Neural cell (in vitro differentiated cells): Measurements from ENCODE around the gene UFD1. TPM values are rescaled to one million over a fixed set of nuclear protein-coding genes. Genes with fewer than 3 reads are reported as not detected.

Source experiments
- H2AFZ ChIP-seq: fragments of 200-600, 300-800 bp; sonication (generic), shearing (Covaris generic); 2 replicates; pipeline ENCODE4 v1.6.0; 2014; ENCODE audit warnings: low read depth, mild to moderate bottlenecking, antibody characterized with exemption, low read length, moderate library complexity
- H3F3A ChIP-seq: fragments of 200-600 bp; shearing (Covaris generic); 2 replicates; pipeline ENCODE4 v1.6.1; 2016; ENCODE audit warnings: mild to moderate bottlenecking, moderate library complexity, mixed read lengths, antibody characterized with exemption, low read length; ENCODE audit not compliant: insufficient read depth, poor library complexity, severe bottlenecking
- H3K27ac ChIP-seq: fragments of 200-600, 300-800 bp; sonication (generic), shearing (Covaris generic); 2 replicates; pipeline ENCODE4 v1.5.1; 2014; ENCODE audit warnings: mild to moderate bottlenecking, low read length, moderate library complexity
- H3K27me3 ChIP-seq: fragments of 300-800, 200-600 bp; sonication (generic), shearing (Covaris generic); 2 replicates; pipeline ENCODE4 v1.6.0; 2014; ENCODE audit warnings: mild to moderate bottlenecking, low read depth, low read length, moderate library complexity; ENCODE audit not compliant: insufficient read depth
- H3K36me3 ChIP-seq: fragments of 300-800, 200-600 bp; sonication (generic), shearing (Covaris generic); 2 replicates; pipeline ENCODE4 v1.5.1; 2014; ENCODE audit warnings: mild to moderate bottlenecking, antibody characterized with exemption, low read length, moderate library complexity; ENCODE audit not compliant: insufficient read depth
- H3K4me2 ChIP-seq: fragments of 300-800, 200-600 bp; sonication (generic), shearing (Covaris generic); 2 replicates; pipeline ENCODE4 v1.6.0; 2014; ENCODE audit warnings: mild to moderate bottlenecking, low read length
- H3K4me3 ChIP-seq: fragments of 300-800, 200-600 bp; sonication (generic), shearing (Covaris generic); 2 replicates; pipeline ENCODE4 v1.5.1; 2014; ENCODE audit warnings: mild to moderate bottlenecking, low read length, moderate library complexity
- H3K79me2 ChIP-seq: fragments of 200-600 bp; shearing (Covaris generic); replicated peaks from 2 replicates; pipeline ENCODE4 v1.6.0; 2014; ENCODE audit warnings: mild to moderate bottlenecking, low read length, moderate library complexity; ENCODE audit not compliant: insufficient read depth
- H3K9ac ChIP-seq: fragments of 300-800, 200-600 bp; sonication (generic), shearing (Covaris generic); 2 replicates; pipeline ENCODE4 v1.6.1; 2016; ENCODE audit warnings: mild to moderate bottlenecking, low read length, mixed read lengths
- H3K9me2 ChIP-seq: fragments of 200-600 bp; shearing (Covaris generic); 2 replicates; pipeline ENCODE4 v1.6.1; 2016; ENCODE audit warnings: mild to moderate bottlenecking, low read length, mixed read lengths; ENCODE audit not compliant: insufficient read depth
- H3K9me3 ChIP-seq: fragments of 200-600, 300-800 bp; sonication (generic), shearing (Covaris generic); 2 replicates; pipeline ENCODE4 v1.6.1; 2016; ENCODE audit warnings: mild to moderate bottlenecking, mixed run types, low read length, moderate library complexity, mixed read lengths
- H4K20me1 ChIP-seq: fragments of 200-600 bp; shearing (Covaris generic); 2 replicates; pipeline ENCODE4 v1.6.1; 2016; ENCODE audit warnings: mild to moderate bottlenecking, mixed run types; ENCODE audit not compliant: insufficient read depth
- EP300 ChIP-seq: fragments of 450-650 bp; conservative IDR thresholded peaks from 2 replicates; pipeline ENCODE4 v1.6.1; 2014; ENCODE audit warnings: antibody characterized with exemption, mild to moderate bottlenecking, moderate library complexity; ENCODE audit not compliant: poor library complexity, severe bottlenecking
- EZH2 ChIP-seq: fragments of 200-600, 300-800 bp; shearing (Covaris generic), sonication (generic); IDR thresholded peaks from 2 replicates; pipeline ENCODE4 v1.6.1; 2014; ENCODE audit warnings: antibody characterized with exemption, low read length, borderline replicate concordance, mild to moderate bottlenecking; ENCODE audit not compliant: insufficient read depth, poor library complexity, severe bottlenecking
- MXI1 ChIP-seq: fragments of 450-650 bp; conservative IDR thresholded peaks from 2 replicates; pipeline ENCODE4 v1.6.1; 2014; ENCODE audit warnings: antibody characterized with exemption, mild to moderate bottlenecking; ENCODE audit not compliant: poor library complexity, severe bottlenecking
- POLR2AphosphoS5 ChIP-seq: IDR thresholded peaks from 2 replicates; pipeline ENCODE4 v1.6.1; 2012
- RAD21 ChIP-seq: fragments of 450-650 bp; conservative IDR thresholded peaks from 2 replicates; pipeline ENCODE4 v1.6.1; 2014; ENCODE audit warnings: antibody characterized with exemption, mild to moderate bottlenecking, moderate library complexity
- REST ChIP-seq: IDR thresholded peaks from 2 replicates; pipeline ENCODE4 v1.6.1; 2012; ENCODE audit warnings: borderline replicate concordance
- SMC3 ChIP-seq: fragments of 450-650 bp; conservative IDR thresholded peaks from 2 replicates; pipeline ENCODE4 v1.6.1; 2014; ENCODE audit warnings: antibody characterized with exemption, mild to moderate bottlenecking, moderate library complexity; ENCODE audit not compliant: poor library complexity
- TAF1 ChIP-seq: IDR thresholded peaks from 2 replicates; pipeline ENCODE4 v1.6.1; 2012; ENCODE audit warnings: low read depth
- polyA plus RNA-seq: library from polyadenylated mRNA; depleted of rRNA; stranded (reverse); fragments of >200 nt; gene quantifications from 2 replicates; pipeline ENCODE4 v1.2.3, GENCODE V29; 2014
- TF ChIP-seq, protein P1 (sequence below): fragments of 450-650 bp; IDR thresholded peaks from 2 replicates; pipeline ENCODE4 v1.5.1; 2014; ENCODE audit warnings: antibody characterized with exemption, mild to moderate bottlenecking, moderate library complexity; ENCODE audit not compliant: poor library complexity, severe bottlenecking

Gene UFD1
- polyA plus RNA-seq, 1 donor from 2014 or later, result 56.9 TPM

DNA sequence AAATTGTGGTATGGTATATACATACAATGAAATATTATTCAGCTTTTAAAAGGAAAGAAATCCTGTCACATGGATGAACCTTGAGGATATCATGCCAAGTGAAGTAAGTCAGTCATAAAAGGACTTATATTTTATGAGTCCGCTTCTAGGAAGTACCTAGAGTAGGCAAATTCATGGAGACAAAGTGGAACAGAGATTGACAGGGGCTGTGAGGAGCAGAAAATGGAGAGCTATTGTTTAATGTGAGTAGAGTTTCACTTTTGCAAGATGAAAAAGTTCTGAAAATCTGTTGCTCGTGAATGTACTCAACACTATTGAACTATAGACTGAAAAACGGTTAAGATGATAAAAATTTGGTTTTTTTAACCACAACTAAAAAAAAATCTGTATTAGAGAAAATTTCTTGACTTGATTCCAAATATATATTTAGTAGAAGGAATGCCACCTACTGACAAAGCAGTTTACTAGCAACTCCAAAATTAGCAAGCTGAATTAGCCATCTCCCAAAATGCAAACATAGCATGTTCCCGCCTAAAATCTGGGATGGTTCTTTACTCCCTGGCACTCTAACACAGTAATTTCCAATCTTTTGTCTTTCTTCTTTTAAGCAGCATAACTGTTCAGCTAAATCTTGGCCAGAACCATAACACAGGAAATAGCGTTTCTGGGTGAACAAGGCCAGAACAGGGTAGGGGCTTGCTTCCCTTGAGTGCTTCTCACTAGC, 1.5 kb downstream of the UFD1 start:
- Histone ChIP-seq H3K79me2 (peaks cover 19% of the 10 kb centered on the region), H3K4me3 (peak overlapping the region; percentile 84), H3K36me3 (peaks cover 3% of the 10 kb centered on the region), H3K9me3 (no peaks in the 10 kb centered on the region), H3K9ac (peak overlapping the region; percentile 73), H2AFZ (no peak overlapping the region), H4K20me1 (no peaks in the 10 kb centered on the region), H3K9me2 (no peaks in the 10 kb centered on the region), H3K27me3 (no peaks in the 10 kb centered on the region), H3F3A (no peaks in the 10 kb centered on the region), H3K27ac (no peak overlapping the region), H3K4me2 (peak overlapping the region; percentile 79)
- TF ChIP-seq SMC3, result no peak
- no peak for TF ChIP-seq EZH2
- TF ChIP-seq EP300, result no peak
- TF ChIP-seq MXI1, result no peak
- TF ChIP-seq, protein P1, sequence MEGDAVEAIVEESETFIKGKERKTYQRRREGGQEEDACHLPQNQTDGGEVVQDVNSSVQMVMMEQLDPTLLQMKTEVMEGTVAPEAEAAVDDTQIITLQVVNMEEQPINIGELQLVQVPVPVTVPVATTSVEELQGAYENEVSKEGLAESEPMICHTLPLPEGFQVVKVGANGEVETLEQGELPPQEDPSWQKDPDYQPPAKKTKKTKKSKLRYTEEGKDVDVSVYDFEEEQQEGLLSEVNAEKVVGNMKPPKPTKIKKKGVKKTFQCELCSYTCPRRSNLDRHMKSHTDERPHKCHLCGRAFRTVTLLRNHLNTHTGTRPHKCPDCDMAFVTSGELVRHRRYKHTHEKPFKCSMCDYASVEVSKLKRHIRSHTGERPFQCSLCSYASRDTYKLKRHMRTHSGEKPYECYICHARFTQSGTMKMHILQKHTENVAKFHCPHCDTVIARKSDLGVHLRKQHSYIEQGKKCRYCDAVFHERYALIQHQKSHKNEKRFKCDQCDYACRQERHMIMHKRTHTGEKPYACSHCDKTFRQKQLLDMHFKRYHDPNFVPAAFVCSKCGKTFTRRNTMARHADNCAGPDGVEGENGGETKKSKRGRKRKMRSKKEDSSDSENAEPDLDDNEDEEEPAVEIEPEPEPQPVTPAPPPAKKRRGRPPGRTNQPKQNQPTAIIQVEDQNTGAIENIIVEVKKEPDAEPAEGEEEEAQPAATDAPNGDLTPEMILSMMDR, result no peak
- TF ChIP-seq REST, result no peak
- no peak for TF ChIP-seq RAD21
- no peak for TF ChIP-seq POLR2AphosphoS5
- no peak for TF ChIP-seq TAF1

- no peaks in the 10 kb centered on the region for H3K27me3 ChIP-seq
- H3K4me2 ChIP-seq, result no peak overlapping the region
- H3K79me2 ChIP-seq, result peaks cover 19% of the 10 kb centered on the region
- no peaks in the 10 kb centered on the region for H4K20me1 ChIP-seq
- peaks cover 3% of the 10 kb centered on the region for H3K36me3 ChIP-seq
- no peak overlapping the region for H2AFZ ChIP-seq
- H3F3A ChIP-seq, result no peaks in the 10 kb centered on the region
- H3K9ac ChIP-seq, result no peak overlapping the region
- H3K27ac ChIP-seq, result no peak overlapping the region
- TF ChIP-seq EP300, result no peak
- H3K9me3 ChIP-seq, result no peaks in the 10 kb centered on the region
- no peak overlapping the region for H3K4me3 ChIP-seq
- H3K9me2 ChIP-seq, result no peaks in the 10 kb centered on the region
These were observed 3.0 kb downstream of the UFD1 start for GRCh38 chr22:19476023-19476422.
